ENCODE data around the gene TGFBR2. TPM values are rescaled to one million over a fixed set of nuclear protein-coding genes. Genes with fewer than 3 reads are reported as not detected.

The TGFBR2 gene
- 158 and 163 TPM in 2 replicates for total RNA-seq

GRCh38 chr3:30606301-30607031, at the start of gene TGFBR2:
TGFBR2 (plus strand) TSS chr3:30606601; CDS start chr3:30606884, 283 bp downstream.

Measured in aortic smooth muscle cell (primary cell).